ENCODE results near the gene RGS19.

DNA sequence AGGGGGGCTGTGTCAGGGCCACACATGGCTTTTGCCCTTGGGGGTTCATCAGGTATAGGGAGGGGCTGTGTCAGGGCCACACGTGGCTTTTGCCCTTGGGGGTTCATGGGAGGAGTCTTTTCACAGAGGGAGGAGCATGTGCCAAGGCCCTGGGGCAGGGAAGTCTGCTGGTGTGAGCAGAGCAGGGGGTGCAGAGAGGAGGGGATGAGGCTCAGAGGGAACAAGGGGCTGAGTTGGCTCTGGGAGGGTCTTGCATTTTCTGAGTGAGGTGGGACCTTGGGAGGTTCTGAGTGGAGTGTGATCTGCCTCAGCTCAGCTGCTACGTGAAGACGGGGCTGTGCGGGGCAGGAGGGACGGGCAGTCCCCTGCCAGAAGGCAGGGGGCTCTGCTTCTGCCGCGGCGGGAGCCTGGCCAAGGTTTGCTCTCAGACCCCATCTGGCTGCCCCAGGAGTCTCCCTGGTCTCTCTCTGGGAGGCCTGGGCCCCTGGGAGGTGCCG lies 23.9 kb downstream of the RGS19 start:
- TF ChIP-seq BHLHE40 (IDR thresholded peaks at IDR 0.05; ENCODE audit: borderline replicate concordance) (no peak), FOXK2 (IDR thresholded peaks at IDR 0.05) (no peak), ELF4 (IDR thresholded peaks at IDR 0.05) (no peak), FOXA1 (IDR thresholded peaks at IDR 0.05) (no peak), SP1 (IDR thresholded peaks at IDR 0.05) (no peak), NFRKB (IDR thresholded peaks at IDR 0.05) (no peak), HDGF (IDR thresholded peaks at IDR 0.05; ENCODE audit: borderline replicate concordance) (no peak), SUZ12 (IDR thresholded peaks at IDR 0.05) (no peak), TARDBP (IDR thresholded peaks at IDR 0.05) (no peak)
- TF ChIP-seq, protein P1, sequence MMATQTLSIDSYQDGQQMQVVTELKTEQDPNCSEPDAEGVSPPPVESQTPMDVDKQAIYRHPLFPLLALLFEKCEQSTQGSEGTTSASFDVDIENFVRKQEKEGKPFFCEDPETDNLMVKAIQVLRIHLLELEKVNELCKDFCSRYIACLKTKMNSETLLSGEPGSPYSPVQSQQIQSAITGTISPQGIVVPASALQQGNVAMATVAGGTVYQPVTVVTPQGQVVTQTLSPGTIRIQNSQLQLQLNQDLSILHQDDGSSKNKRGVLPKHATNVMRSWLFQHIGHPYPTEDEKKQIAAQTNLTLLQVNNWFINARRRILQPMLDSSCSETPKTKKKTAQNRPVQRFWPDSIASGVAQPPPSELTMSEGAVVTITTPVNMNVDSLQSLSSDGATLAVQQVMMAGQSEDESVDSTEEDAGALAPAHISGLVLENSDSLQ (IDR thresholded peaks at IDR 0.05) = no peak

Measured in HEK293T (cell line).